Heart right ventricle (tissue), 16 donors: ENCODE data around the gene FBLIM1. TPM values are rescaled to one million over a fixed set of nuclear protein-coding genes. Genes with fewer than 3 reads are reported as not detected.

Source experiments
- ATAC-seq, 8 donors: fragments of 200-7000 bp; cut with Tn5 transposase; one replicate each; pipeline ENCODE4 v1.9.1; 2020; ENCODE audit warnings: mild to moderate bottlenecking in 8 of 8, moderate library complexity in 8 of 8, moderate number of reproducible peaks in 1 of 8
- DNase-seq, 2 donors: peaks; one replicate each; pipeline ENCODE4 v3.0.0-alpha.2; 2020
- H3K27ac ChIP-seq, 10 donors: fragments of 200-600 bp; sonication (generic) in 2 of 10; one replicate each; pipeline versions ENCODE4 v1.5.0 to v1.8.0; 2020 to 2022; ENCODE audit warnings: mild to moderate bottlenecking in 3 of 10
- H3K27me3 ChIP-seq, 7 donors: fragments of 200-600 bp; one replicate each; pipeline ENCODE4 v1.8.0; 2021 to 2022; ENCODE audit warnings: mild to moderate bottlenecking in 2 of 7
- H3K36me3 ChIP-seq, 9 donors: fragments of 200-600 bp; sonication (generic) in 1 of 9; one replicate each; pipeline versions ENCODE4 v1.5.0 to v1.8.0; 2020 to 2022; ENCODE audit warnings: mild to moderate bottlenecking in 2 of 9
- H3K4me1 ChIP-seq, 9 donors: fragments of 200-600 bp; sonication (generic) in 1 of 9; one replicate each; pipeline versions ENCODE4 v1.5.0 to v1.8.0; 2020 to 2022; ENCODE audit warnings: mild to moderate bottlenecking in 4 of 9
- H3K4me3 ChIP-seq, 10 donors: fragments of 200-600 bp; sonication (generic) in 2 of 10; one replicate each; pipeline versions ENCODE4 v1.5.0 to v1.8.0; 2020 to 2022; ENCODE audit warnings: mild to moderate bottlenecking in 7 of 10, moderate library complexity in 2 of 10
- H3K9me3 ChIP-seq, 11 donors: fragments of 200-600 bp in 10 of 11; sonication (generic) in 2 of 11; one replicate each; pipeline versions ENCODE4 v1.5.0 to v1.8.0; 2013 to 2022; ENCODE audit warnings: mild to moderate bottlenecking in 2 of 11, control low read depth in 1 of 11, moderate library complexity in 1 of 11
- CTCF ChIP-seq, 9 donors: fragments of 200-600 bp; sonication (generic) in 2 of 9; IDR thresholded peaks; one replicate each; pipeline versions ENCODE4 v1.5.0 to v1.8.0; 2021 to 2022; ENCODE audit warnings: antibody characterized with exemption in 9 of 9, mild to moderate bottlenecking in 5 of 9, moderate library complexity in 1 of 9
- WGBS, 2 donors: extraction: QIAGEN DNeasy Blood & Tissue Kit; methylation state at CpG; one replicate each; pipeline ENCODE4 v1.1.7; 2013; ENCODE audit warnings: inconsistent platforms in 1 of 2; 5-methylcytosine and 5-hydroxymethylcytosine counted together
- intact Hi-C, 10 donors: fragments of 100-400 bp; cut with DNase I; formaldehyde crosslinking; loops; one replicate each; pipeline versions ENCODE4 v1.11.1 to v1.14.2; 2022
- polyA plus RNA-seq, 2 donors: library from polyadenylated mRNA; stranded (reverse); fragments of 200-250 nt; gene quantifications; one replicate each; pipeline ENCODE4 v1.2.3, GENCODE V29; 2013
- total RNA-seq, 10 donors: library from RNA; stranded (reverse); fragmentation: NEBNext Ultra II Directional in 3 of 10; extraction: Animal tissue kit (Norgen Biotek cat#: 25700) in 3 of 10; gene quantifications; one replicate each; pipeline versions ENCODE4 v1.2.1 to v1.2.4, GENCODE V29; 2021 to 2023
- donor health status: Arrhythmogenic right ventricular cardiomyopathy.
- donor health status: ischemic (EF 13 %, LVEDD 7.1; RV severe dilation, severe dysfunction).
- donor health status: healthy with polysubstance abuse.
- donor health status: DM: no; HTN: yes; CAD: no.
- donor health status: DM: no; HTN: no; CAD: no.
- donor health status: ischemic (EF 25% LVEDD 6.9; RV normal size, moderate dysfunction).
- donor health status: ischemic (EF 25% LVEDD 5.7; RV mildly dilated, moderate dysfunction).
- donor health status: healthy.
- donor health status: DM: yes; HTN: yes; CAD: no.
- donor health status: Ischemic cardiomyopathy.
- donor health status: ischemic (EF 35%, LVEDD 5.7; RV mildly dilated, moderate dysfunction).
- donor health status: nonischemic (EF 11% LVEDD 7.7; RV severe dilation, severe dysfunction).
- donor health status: DM: yes; HTN: yes; CAD: no.
- donor health status: PGD.
- donor health status: ischemic (EF 29% LVEDD 5.4; RV normal size, mild dysfunction).
- donor health status: nonischemic (EF 23%, LVEDD 6.1; RV moderate dilation, normal function).

Gene FBLIM1
- total and polyA plus RNA-seq, 12 donors: 27.0 to 115 (median 58.7) TPM

- intact Hi-C loops: loop anchor here in 1 of 10 donors (10.0 kb wide), 1 partner anchor 62 kb away; no protein-coding TSS in a partner anchor
- Histone ChIP-seq H3K36me3 (peaks cover 0 to 100% (median 74%) of the 10 kb centered on the region in 9 donors), H3K9me3 (no peaks in the 10 kb centered on the region), H3K27ac (no peak overlapping the region), H3K4me1 (peaks cover 0 to 17% (median 5%) of the 10 kb centered on the region in 9 donors), H3K27me3 (no peaks in the 10 kb centered on the region), H3K4me3 (no peak overlapping the region)
- DNase-seq (no peak), ATAC-seq (no peak)
- 93 to 94% methylated on average over 9 of the region's 9 CpGs for WGBS, 2 donors
- TF ChIP-seq CTCF (IDR thresholded peaks at IDR 0.05): no peak
Measured at GRCh38 chr1:15726508-15726907, 32.1 kb upstream of the FBLIM1 start.

DNA sequence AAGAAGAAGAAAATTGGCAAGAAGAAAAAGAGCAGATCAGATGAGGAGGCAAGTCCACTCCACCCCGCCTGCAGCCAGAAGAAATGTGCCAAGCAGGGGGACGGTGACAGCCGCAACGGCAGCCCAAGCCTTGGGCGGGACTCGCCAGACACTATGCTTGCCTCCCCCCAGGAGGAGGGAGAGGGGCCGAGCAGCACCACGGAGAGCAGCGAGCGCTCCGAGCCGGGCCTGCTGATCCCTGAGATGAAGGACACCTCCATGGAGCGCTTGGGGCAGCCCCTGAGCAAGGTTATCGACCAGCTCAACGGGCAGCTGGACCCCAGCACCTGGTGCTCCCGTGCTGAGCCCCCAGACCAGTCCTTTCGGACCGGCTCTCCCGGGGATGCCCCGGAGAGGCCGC is 31.6 kb upstream of the FBLIM1 start:
- Histone ChIP-seq H3K4me1 (peaks cover 0 to 17% (median 5%) of the 10 kb centered on the region in 9 donors), H3K27ac (peak overlapping the region in 3 of 10 donors; percentile 22 to 48 (median 34))
- WGBS, 2 donors: 70 to 78% methylated on average over 21 of the region's 21 CpGs

DNA sequence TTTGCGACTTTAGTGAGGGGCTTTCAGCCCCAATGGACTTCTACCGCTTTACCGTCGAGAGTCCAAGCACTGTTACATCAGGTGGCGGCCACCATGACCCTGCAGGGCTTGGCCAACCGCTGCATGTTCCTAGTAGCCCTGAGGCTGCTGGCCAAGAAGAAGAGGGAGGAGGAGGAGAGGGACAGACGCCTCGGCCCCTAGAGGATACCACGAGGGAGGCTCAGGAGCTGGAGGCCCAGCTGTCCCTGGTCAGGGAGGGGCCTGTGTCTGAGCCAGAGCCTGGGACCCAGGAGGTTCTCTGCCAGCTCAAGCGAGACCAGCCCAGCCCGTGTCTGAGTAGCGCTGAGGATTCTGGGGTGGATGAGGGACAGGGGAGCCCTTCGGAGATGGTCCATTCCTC is 31.2 kb upstream of the FBLIM1 start:
- WGBS, 2 donors: 70 to 71% methylated on average over 13 of the region's 13 CpGs
- Histone ChIP-seq H3K27me3 (no peaks in the 10 kb centered on the region), H3K4me1 (peaks cover 0 to 17% (median 5%) of the 10 kb centered on the region in 9 donors), H3K9me3 (no peaks in the 10 kb centered on the region), H3K4me3 (no peak overlapping the region), H3K27ac (peak overlapping the region in 3 of 10 donors; percentile 22 to 48 (median 34)), H3K36me3 (peaks cover 5 to 100% (median 82%) of the 10 kb centered on the region in 9 donors)
- ATAC-seq (peak in 5 of 8 donors; percentile 2 to 15 (median 10)), DNase-seq (no peak)
- TF ChIP-seq CTCF (IDR thresholded peaks at IDR 0.05): no peak
- intact Hi-C loops: loop anchor here in 1 of 10 donors (10.0 kb wide), 1 partner anchor 63 kb away; no protein-coding TSS in a partner anchor

More for the DNA sequence above, 31.6 kb upstream of the FBLIM1 start:
- peaks cover 3 to 100% (median 80%) of the 10 kb centered on the region in 9 donors for H3K36me3 ChIP-seq
- DNase-seq: no peak
- peak in 4 of 8 donors; percentile 7 to 51 (median 19) for ATAC-seq
- no peak overlapping the region for H3K4me3 ChIP-seq
- TF ChIP-seq CTCF (IDR thresholded peaks at IDR 0.05): no peak
- intact Hi-C loops: loop anchor here in 1 of 10 donors (10.0 kb wide), 1 partner anchor 62 kb away; no protein-coding TSS in a partner anchor
- no peaks in the 10 kb centered on the region for H3K27me3 ChIP-seq
- no peaks in the 10 kb centered on the region for H3K9me3 ChIP-seq

DNA sequence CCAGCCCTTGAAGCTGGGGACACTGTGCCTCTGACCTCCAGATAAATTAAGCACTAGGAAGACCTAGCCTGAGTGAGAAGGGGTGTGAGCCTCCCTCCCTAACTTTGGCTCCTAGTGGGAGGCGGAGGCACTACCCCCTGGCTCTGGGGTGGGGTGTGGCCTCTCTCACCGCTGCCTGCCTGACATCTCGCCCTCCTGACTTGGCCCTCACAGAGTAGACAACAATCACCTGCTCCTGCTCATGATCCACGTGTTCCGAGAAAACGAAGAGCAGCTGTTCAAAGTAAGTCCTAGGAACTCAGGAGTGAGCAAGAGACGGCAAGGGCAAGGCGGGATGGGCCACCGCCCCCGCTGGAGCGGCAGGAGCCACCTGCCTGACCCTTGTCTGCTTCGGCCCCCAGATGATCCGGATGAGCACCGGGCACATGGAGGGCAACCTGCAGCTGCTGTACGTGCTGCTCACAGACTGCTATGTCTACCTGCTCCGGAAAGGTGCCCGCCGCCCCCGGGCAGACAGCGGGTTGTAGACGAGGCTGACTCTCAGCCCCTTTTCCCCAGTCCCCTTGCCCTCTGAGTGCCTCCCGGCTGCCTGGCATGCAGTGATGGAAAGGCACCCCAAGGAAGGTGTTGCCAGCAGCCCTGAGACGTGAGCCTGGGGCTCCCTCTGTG is 30.6 kb upstream of the FBLIM1 start:
- H3K9me3 ChIP-seq: no peaks in the 10 kb centered on the region
- H3K4me3 ChIP-seq: no peak overlapping the region
- ATAC-seq: peak in 5 of 8 donors; percentile 30 to 50 (median 41)
- H3K4me1 ChIP-seq: peaks cover 0 to 17% (median 5%) of the 10 kb centered on the region in 9 donors
- no peaks in the 10 kb centered on the region for H3K27me3 ChIP-seq
- 87% methylated on average over 23 of the region's 23 CpGs for WGBS, 2 donors
- intact Hi-C loops: loop anchor here in 1 of 10 donors (10.0 kb wide), 1 partner anchor 63 kb away; no protein-coding TSS in a partner anchor
- H3K36me3 ChIP-seq: peaks cover 5 to 100% (median 82%) of the 10 kb centered on the region in 9 donors
- TF ChIP-seq CTCF (IDR thresholded peaks at IDR 0.05): no peak
- peak overlapping the region in 4 of 10 donors; percentile 13 to 48 (median 19) for H3K27ac ChIP-seq
- no peak for DNase-seq
